Prostate gland (tissue), 2 donors: ENCODE measurements around the gene AP4S1. TPM values are rescaled to one million over a fixed set of nuclear protein-coding genes. Genes with fewer than 3 reads are reported as not detected.
"Not testable (repeated sequence)": the region's sequence is repeated elsewhere in the genome, so short reads cannot be mapped to it uniquely, and the experiment has no call there.

Experiments
- DNase-seq: peaks from one replicate; pipeline ENCODE4 v3.0.0-alpha.2; 2019; ENCODE audit warnings: low spot score
- H3K27ac ChIP-seq, 2 donors: fragments of 200-600 bp; sonication (generic); 2 replicates each; pipeline ENCODE4 v1.5.1; 2017 to 2019
- H3K27me3 ChIP-seq: fragments of 200-600 bp; sonication (generic); replicated peaks from 2 replicates; pipeline ENCODE4 v1.5.1; 2019; ENCODE audit not compliant: insufficient read depth
- H3K36me3 ChIP-seq, 2 donors: fragments of 200-600 bp; sonication (generic); 1 replicate in 1 of 2; 2 replicates in 1 of 2; pipeline versions ENCODE4 v1.5.1 to v1.8.1; 2017 to 2019
- H3K4me1 ChIP-seq: fragments of 200-600 bp; sonication (generic); replicated peaks from 2 replicates; pipeline ENCODE4 v1.5.1; 2019
- H3K4me3 ChIP-seq, 2 donors: fragments of 200-600 bp; sonication (generic); 2 replicates each; pipeline ENCODE4 v1.5.1; 2017 to 2019
- H3K9me3 ChIP-seq: fragments of 200-600 bp; sonication (generic); 2 replicates; pipeline ENCODE4 v1.5.1; 2017
- CTCF ChIP-seq, 4 experiments: fragments of 200-600 bp in 2 of 4; fragments of 450-650 bp in 2 of 4; sonication (generic) in 2 of 4; IDR thresholded peaks; 1 replicate in 3 of 4; 2 replicates in 1 of 4; pipeline ENCODE4 v1.5.1; 2016 to 2019; ENCODE audit warnings: antibody characterized with exemption in 4 of 4, mild to moderate bottlenecking in 2 of 4, moderate library complexity in 2 of 4
- POLR2A ChIP-seq: fragments of 450-650 bp; IDR thresholded peaks from one replicate; pipeline ENCODE4 v1.6.1; 2016; ENCODE audit warnings: antibody characterized with exemption, mild to moderate bottlenecking
- POLR2AphosphoS5 ChIP-seq: sonication (generic); formaldehyde crosslinking; IDR thresholded peaks from one replicate; pipeline ENCODE4 v1.6.1; 2017; ENCODE audit warnings: antibody characterized with exemption
- WGBS: methylation state at CpG from one replicate; pipeline ENCODE4 v1.1.5; 2018; 5-methylcytosine and 5-hydroxymethylcytosine counted together
- intact Hi-C: fragments of 100-400 bp; cut with DNase I; formaldehyde crosslinking; loops from one replicate; pipeline ENCODE4 v1.14.2; 2022
- total RNA-seq, 2 donors: library from RNA; depleted of rRNA; stranded (reverse); fragments of >200 nt; gene quantifications; one replicate each; pipeline ENCODE4 v1.1.0, GENCODE V29; 2016

AP4S1 gene
- total RNA-seq, 2 donors from 2014 or later, result 6.1 to 9.8 TPM

GRCh38 chr14:31080484-31080883, 55.0 kb downstream of the AP4S1 start:
- no peaks in the 10 kb centered on the region for H3K27me3 ChIP-seq
- WGBS, result 92% methylated on average over 4 of the region's 4 CpGs
- peaks cover 2% of the 10 kb centered on the region for H3K4me1 ChIP-seq
- H3K9me3 ChIP-seq, result no peaks in the 10 kb centered on the region
- TF ChIP-seq CTCF (IDR thresholded peaks at IDR 0.05) (no peak), POLR2AphosphoS5 (no peak), POLR2A (no peak)
- no peaks in the 10 kb centered on the region for H3K36me3 ChIP-seq
- no peak for DNase-seq
- intact Hi-C loops, result loop anchor here (5.0 kb wide), 2 partner anchors 98 to 423 kb away; no protein-coding TSS in a partner anchor
- H3K27ac ChIP-seq, result no peak overlapping the region
- no peak overlapping the region for H3K4me3 ChIP-seq

- DNase-seq, result no peak
- 90% methylated on average over 3 of the region's 3 CpGs for WGBS
- intact Hi-C loops, result loop anchor here (5.0 kb wide), 2 partner anchors 101 to 426 kb away; no protein-coding TSS in a partner anchor
- Histone ChIP-seq H3K36me3 (no peaks in the 10 kb centered on the region), H3K4me1 (peaks cover 2% of the 10 kb centered on the region), H3K9me3 (no peaks in the 10 kb centered on the region), H3K27me3 (no peaks in the 10 kb centered on the region), H3K4me3 (no peak overlapping the region), H3K27ac (no peak overlapping the region)
- no peak for TF ChIP-seq POLR2AphosphoS5
- TF ChIP-seq CTCF (IDR thresholded peaks at IDR 0.05), result no peak
- TF ChIP-seq POLR2A, result no peak
Measured at GRCh38 chr14:31083781-31084180, 58.3 kb downstream of the AP4S1 start.

- H3K4me1 ChIP-seq, result peaks cover 2% of the 10 kb centered on the region
- no peak overlapping the region for H3K4me3 ChIP-seq
- no peaks in the 10 kb centered on the region for H3K27me3 ChIP-seq
- WGBS, result 89% methylated on average over 5 of the region's 5 CpGs
- H3K9me3 ChIP-seq, result no peaks in the 10 kb centered on the region
- no peak overlapping the region for H3K27ac ChIP-seq
- H3K36me3 ChIP-seq, result no peaks in the 10 kb centered on the region
- TF ChIP-seq CTCF (IDR thresholded peaks at IDR 0.05) (no peak), POLR2AphosphoS5 (no peak), POLR2A (no peak)
- intact Hi-C loops, result loop anchor here (5.0 kb wide), 2 partner anchors 102 to 427 kb away; no protein-coding TSS in a partner anchor
- no peak for DNase-seq
Measured at GRCh38 chr14:31084385-31084784, 58.9 kb downstream of the AP4S1 start.

- Histone ChIP-seq H3K27ac (no peak overlapping the region), H3K4me3 (no peak overlapping the region), H3K4me1 (peaks cover 2% of the 10 kb centered on the region), H3K9me3 (no peaks in the 10 kb centered on the region), H3K27me3 (no peaks in the 10 kb centered on the region), H3K36me3 (no peaks in the 10 kb centered on the region)
- no peak for TF ChIP-seq POLR2AphosphoS5
- no peak for TF ChIP-seq POLR2A
- TF ChIP-seq CTCF (IDR thresholded peaks at IDR 0.05), result no peak
- no peak for DNase-seq
- intact Hi-C loops, result no loop called here
- WGBS, result 97% methylated on average over 3 of the region's 3 CpGs
Measured at GRCh38 chr14:31085027-31085426, 59.6 kb downstream of the AP4S1 start.

- WGBS, result 66% methylated on average over 9 of the region's 9 CpGs
- DNase-seq, result peak; percentile 6
Measured at GRCh38 chr14:31086466-31086865, 61.0 kb downstream of the AP4S1 start.

More at GRCh38 chr14:31086466-31086865, 61.0 kb downstream of the AP4S1 start:
- H3K4me1 ChIP-seq, H3K4me3 ChIP-seq, intact Hi-C loops, H3K36me3 ChIP-seq, H3K27me3 ChIP-seq, H3K27ac ChIP-seq, H3K9me3 ChIP-seq: not testable (repeated sequence)
